Karpas-422 (cell line): ENCODE results near the gene USP20. TPM values are rescaled to one million over a fixed set of nuclear protein-coding genes. Genes with fewer than 3 reads are reported as not detected.

Source experiments
- DNase-seq: peaks from one replicate; pipeline ENCODE4 v3.0.0-alpha.2; 2015
- H2AFZ ChIP-seq: fragments of 200-600 bp; sonication (generic); 2 replicates; pipeline ENCODE4 v1.6.1; 2014; ENCODE audit warnings: antibody characterized with exemption, low read length, mixed read lengths
- H3K27ac ChIP-seq: fragments of 200-600 bp; sonication (generic); 2 replicates; pipeline ENCODE4 v1.5.1; 2014; ENCODE audit warnings: mild to moderate bottlenecking, low read length, moderate library complexity
- H3K27me3 ChIP-seq: fragments of 200-600 bp; sonication (generic); 2 replicates; pipeline ENCODE4 v1.6.1; 2014; ENCODE audit warnings: low read length, mixed read lengths
- H3K36me3 ChIP-seq: fragments of 200-600 bp; sonication (generic); 2 replicates; pipeline ENCODE4 v1.6.1; 2014; ENCODE audit warnings: low read length, mixed read lengths; ENCODE audit not compliant: insufficient read depth
- H3K4me1 ChIP-seq: fragments of 200-600 bp; sonication (generic); 2 replicates; pipeline ENCODE4 v1.6.1; 2014; ENCODE audit warnings: mild to moderate bottlenecking, low read length, mixed read lengths
- H3K4me2 ChIP-seq: fragments of 200-600 bp; sonication (generic); 2 replicates; pipeline ENCODE4 v1.6.1; 2014; ENCODE audit warnings: low read length, low read depth, mild to moderate bottlenecking; ENCODE audit not compliant: poor library complexity, severe bottlenecking
- H3K4me3 ChIP-seq: fragments of 200-600 bp; sonication (generic); 2 replicates; pipeline ENCODE4 v1.5.1; 2014; ENCODE audit warnings: mild to moderate bottlenecking, antibody characterized with exemption, low read length, mixed read lengths
- H3K79me2 ChIP-seq: fragments of 200-600 bp; sonication (generic); 2 replicates; pipeline ENCODE4 v1.6.1; 2014; ENCODE audit warnings: mild to moderate bottlenecking, low read length, mixed read lengths
- H3K9ac ChIP-seq: fragments of 200-600 bp; sonication (generic); 2 replicates; pipeline ENCODE4 v1.6.0; 2014; ENCODE audit warnings: low read length
- H3K9me2 ChIP-seq: fragments of 200-600 bp; sonication (generic), shearing (Covaris generic); replicated peaks from 2 replicates; pipeline ENCODE4 v1.6.0; 2014; ENCODE audit warnings: mild to moderate bottlenecking, low read length, moderate library complexity; ENCODE audit not compliant: insufficient read depth
- H3K9me3 ChIP-seq: fragments of 300-700, 200-600 bp; sonication (generic); 2 replicates; pipeline ENCODE4 v1.6.1; 2014; ENCODE audit warnings: low read length, mixed read lengths
- H4K20me1 ChIP-seq: fragments of 200-600 bp; sonication (generic); 2 replicates; pipeline ENCODE4 v1.6.1; 2014; ENCODE audit warnings: mild to moderate bottlenecking, antibody characterized with exemption, low read length, low read depth; ENCODE audit not compliant: insufficient read depth
- small RNA-seq: library from RNA; depleted of rRNA; stranded (forward); fragments of <200 nt; gene quantifications from one replicate; pipeline ENCODE3, GENCODE V24; 2014
- total RNA-seq: library from RNA; depleted of rRNA; stranded (reverse); fragments of >200 nt; shearing (Covaris generic); gene quantifications from 2 replicates; pipeline ENCODE4 v1.2.3, GENCODE V29; 2014; ENCODE audit warnings: low replicate concordance; rRNA removed

USP20 gene
- total RNA-seq, 1 experiment from 2014 or later, result 11.7 TPM

DNA sequence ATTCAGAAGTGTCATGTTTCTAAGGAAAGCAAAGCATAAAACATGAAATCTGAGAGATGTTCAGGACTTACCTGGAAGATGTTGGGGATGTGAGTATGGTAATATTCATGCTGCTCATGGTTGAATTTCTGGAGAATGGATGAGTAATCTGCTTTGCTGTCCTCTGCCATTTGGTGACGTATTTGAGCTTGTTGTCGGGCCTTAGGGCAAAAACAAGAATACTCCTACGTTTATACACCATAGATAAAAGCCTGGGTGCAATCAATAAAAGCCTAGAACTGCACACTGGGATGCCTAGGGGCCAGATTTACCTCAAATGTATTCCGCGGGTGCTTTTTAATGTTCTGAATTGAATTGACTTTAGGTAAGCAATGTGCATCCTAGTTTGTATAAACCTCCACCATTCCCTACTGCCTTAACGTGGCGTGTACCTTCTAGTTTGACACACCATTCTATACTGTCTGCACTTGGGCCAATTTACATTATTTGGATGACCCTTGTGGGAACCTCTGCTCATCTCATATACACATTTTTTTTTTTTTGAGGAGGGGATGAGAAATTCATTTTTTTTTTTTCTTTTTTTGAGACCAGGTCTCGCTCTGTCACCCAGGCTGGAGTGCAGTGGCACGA, 94.4 kb downstream of the USP20 start:
- H3K79me2 ChIP-seq, result peaks cover 40% of the 10 kb centered on the region
- peaks cover 28% of the 10 kb centered on the region for H3K36me3 ChIP-seq
- no peak for DNase-seq
- no peak overlapping the region for H3K4me3 ChIP-seq
- H3K9me2 ChIP-seq, result no peaks in the 10 kb centered on the region
- H3K9me3 ChIP-seq, result no peaks in the 10 kb centered on the region
- no peak overlapping the region for H2AFZ ChIP-seq
- H4K20me1 ChIP-seq, result no peaks in the 10 kb centered on the region
- peaks cover 6% of the 10 kb centered on the region; the same call in 1 of the 2 replicates for H3K4me1 ChIP-seq
- H3K27me3 ChIP-seq, result no peaks in the 10 kb centered on the region
- H3K27ac ChIP-seq, result no peak overlapping the region
- no peak overlapping the region for H3K9ac ChIP-seq
- no peak overlapping the region for H3K4me2 ChIP-seq

DNA sequence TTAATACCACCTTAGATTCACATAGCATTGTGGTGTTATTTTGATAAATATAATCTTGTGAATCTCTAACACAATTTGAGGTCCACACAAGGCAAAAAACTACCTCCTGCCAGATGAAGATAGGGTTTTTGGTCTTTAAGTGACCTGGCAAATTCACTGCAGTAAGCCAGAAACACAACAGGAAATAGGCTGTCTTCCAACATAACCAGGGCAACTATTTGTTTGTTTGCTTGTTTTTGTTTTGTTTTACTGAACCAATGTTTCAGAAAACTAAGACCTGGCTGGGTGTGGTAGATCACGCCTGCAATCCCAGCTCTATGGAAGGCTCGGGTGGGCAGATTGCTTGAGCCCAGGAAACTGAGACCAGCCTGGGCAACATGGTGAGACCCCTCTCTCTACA, 95.5 kb downstream of the USP20 start:
- Histone ChIP-seq H3K4me1 (peaks cover 15% of the 10 kb centered on the region), H4K20me1 (no peaks in the 10 kb centered on the region), H3K9ac (no peak overlapping the region), H3K27ac (no peak overlapping the region), H3K9me3 (no peaks in the 10 kb centered on the region), H3K9me2 (no peaks in the 10 kb centered on the region), H2AFZ (no peak overlapping the region), H3K36me3 (peaks cover 24% of the 10 kb centered on the region), H3K4me2 (no peak overlapping the region), H3K27me3 (no peaks in the 10 kb centered on the region), H3K4me3 (no peak overlapping the region), H3K79me2 (peaks cover 50% of the 10 kb centered on the region)
- DNase-seq, result no peak

Small RNAs within 50 kb of the gene (small RNA-seq; reads per million reads assigned to genes)
- gene MIR6855, result not detected

Other genes with a start within 250 kb of the USP20 start
- gene C9orf50, start 214.4 kb upstream of the USP20 start, total RNA-seq, result not detected in 2 replicates
- gene NTMT1, start 209.3 kb upstream of the USP20 start, total RNA-seq, result 22.4 and 31.1 TPM in 2 replicates
- gene ASB6, start 193.3 kb upstream of the USP20 start, total RNA-seq, result 10.6 and 16.3 TPM in 2 replicates
- gene PRRX2, start 169.8 kb upstream of the USP20 start, total RNA-seq, result not detected in 2 replicates
- gene PTGES, start 82.4 kb upstream of the USP20 start, total RNA-seq, result not detected in 2 replicates
- gene TOR1B, start 32.3 kb upstream of the USP20 start, total RNA-seq, result 10.5 and 14.2 TPM in 2 replicates
- 41.7 and 53.1 TPM in 2 replicates for gene TOR1A, start 11.3 kb upstream of the USP20 start, total RNA-seq
- 59.7 and 66.9 TPM in 2 replicates for gene C9orf78, start 183 bp upstream of the USP20 start, total RNA-seq
- gene FNBP1, start 207.7 kb downstream of the USP20 start, total RNA-seq, result 205 and 280 TPM in 2 replicates
- 9.6 and 11.6 TPM in 2 replicates for gene GPR107, start 218.4 kb downstream of the USP20 start, total RNA-seq